NCI-H2196 treated with DMSO at 0.1 percent for 48 hours (cell line): ENCODE results near the gene ETV6.
"Not testable (repeated sequence)": the region's sequence is repeated elsewhere in the genome, so short reads cannot be mapped to it uniquely, and the experiment has no call there.

ENCODE experiments used
- DNase-seq: peaks from one replicate; lab custom pipeline; 2025; ENCODE audit not compliant: unreplicated experiment; lab: John Stamatoyannopoulos, UW

ETV6 gene

DNA sequence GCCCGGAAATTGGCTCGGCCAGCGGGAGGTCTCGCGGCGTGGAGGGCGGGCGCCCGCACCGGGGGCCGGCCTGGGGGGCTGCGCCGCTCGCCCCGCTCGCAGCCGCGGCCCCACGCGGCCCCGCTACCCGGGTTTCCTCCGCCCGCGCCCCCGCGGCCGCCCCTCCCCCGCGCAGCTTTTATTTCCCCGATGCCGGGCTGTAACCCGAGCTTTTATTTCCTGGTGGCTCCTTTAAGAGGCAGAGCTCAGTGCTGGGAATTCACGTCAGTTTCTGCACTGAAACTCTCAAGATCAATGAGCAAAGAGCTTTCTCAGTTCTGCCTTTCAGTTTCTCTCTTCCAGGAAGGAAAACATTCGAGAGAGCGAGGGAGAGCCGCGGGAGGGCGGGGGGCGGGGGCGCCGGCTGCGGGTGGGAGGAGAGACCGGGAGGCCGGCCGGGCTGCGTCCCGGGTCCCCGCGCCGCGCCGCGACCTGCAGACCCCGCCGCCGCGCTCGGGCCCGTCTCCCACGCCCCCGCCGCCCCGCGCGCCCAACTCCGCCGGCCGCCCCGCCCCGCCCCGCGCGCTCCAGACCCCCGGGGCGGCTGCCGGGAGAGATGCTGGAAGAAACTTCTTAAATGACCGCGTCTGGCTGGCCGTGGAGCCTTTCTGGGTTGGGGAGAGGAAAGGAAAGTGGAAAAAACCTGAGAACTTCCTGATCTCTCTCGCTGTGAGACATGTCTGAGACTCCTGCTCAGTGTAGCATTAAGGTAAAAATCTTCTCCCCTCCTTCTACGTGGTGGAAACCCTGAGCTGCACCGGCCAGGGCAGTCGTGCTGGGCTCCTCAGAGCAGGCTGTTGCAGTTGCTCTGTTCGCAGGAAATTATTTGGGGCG lies at the start of gene ETV6:
Gene ETV6 (plus strand): TSS at position 262 of the 873 bp plus-strand sequence. CDS start 454 bp downstream, at position 716.
- peak; percentile 87 for DNase-seq

DNA sequence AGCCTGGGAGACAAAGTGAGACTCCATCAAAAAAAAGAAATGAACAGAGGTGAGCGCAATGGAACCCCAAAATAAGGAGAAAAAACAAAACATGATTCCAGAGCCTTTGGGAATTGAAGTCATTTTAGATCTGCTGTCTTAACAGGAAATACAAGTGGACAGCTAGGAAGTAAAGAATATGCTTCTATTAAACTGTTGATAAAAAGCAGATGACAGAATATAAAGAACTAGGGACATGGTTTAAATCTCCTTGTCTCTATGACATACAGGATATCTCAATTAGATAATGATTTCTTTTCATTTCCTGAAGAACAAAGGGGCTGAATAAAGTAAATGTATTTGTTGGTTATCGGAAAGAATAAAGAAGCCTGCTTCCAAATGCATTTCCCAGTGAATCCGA lies 49.3 kb upstream of the ETV6 start:
- no peak for DNase-seq

DNA sequence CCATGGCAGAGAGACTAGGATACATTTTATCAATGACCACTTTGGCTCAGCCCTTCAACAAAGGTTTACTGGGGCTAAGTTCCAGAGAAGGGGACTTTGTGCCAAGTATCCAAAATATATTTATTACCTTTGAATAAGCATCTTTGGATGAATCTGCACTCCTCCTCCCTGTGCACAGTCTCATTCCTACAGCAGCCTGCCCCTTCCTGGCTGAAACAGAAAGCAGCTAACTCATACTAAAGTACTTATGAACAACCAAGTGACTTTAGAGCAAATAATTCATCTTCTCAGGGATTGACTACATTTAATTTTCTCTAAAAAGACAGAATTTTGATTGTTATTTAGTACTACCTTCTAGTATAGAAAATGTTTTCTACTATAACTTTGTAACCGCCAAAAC lies 47.8 kb upstream of the ETV6 start:
- DNase-seq, result no peak

DNA sequence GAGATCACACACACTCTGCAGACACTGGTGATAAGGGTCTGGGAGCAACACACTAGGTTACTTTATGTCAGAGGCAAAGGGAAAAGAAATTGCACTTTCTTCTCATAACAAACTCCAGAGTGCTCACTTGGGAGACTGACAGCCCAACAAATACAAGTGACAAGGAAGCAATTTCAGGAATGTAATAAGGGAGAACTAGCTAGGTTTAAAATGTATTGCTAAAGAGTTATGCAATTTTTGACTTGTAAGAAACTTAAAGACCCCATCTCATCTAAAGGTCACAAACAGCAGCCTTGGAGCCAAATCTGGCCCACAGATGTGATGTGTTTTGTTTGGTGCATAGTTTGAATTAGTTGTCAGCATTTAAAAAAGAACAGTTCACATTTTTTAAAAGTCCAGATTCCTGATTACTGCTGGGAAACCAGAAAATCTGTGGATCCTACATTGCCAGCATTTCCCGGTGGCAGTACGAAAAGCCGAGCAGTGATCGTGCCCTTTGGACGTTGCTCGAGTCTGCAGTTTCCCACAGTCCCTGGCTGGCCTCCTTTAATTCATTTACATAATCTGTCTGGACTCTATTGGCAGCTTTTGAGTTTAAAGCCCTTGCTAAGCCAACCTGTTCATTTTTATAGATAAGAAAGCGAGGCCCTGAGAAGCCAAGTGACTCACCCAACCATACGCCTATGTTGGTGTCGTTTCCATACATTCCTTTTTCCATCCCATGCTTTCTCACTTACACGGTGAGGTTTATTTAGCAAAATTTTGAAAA lies 42.0 kb upstream of the ETV6 start:
- DNase-seq, result no peak

DNA sequence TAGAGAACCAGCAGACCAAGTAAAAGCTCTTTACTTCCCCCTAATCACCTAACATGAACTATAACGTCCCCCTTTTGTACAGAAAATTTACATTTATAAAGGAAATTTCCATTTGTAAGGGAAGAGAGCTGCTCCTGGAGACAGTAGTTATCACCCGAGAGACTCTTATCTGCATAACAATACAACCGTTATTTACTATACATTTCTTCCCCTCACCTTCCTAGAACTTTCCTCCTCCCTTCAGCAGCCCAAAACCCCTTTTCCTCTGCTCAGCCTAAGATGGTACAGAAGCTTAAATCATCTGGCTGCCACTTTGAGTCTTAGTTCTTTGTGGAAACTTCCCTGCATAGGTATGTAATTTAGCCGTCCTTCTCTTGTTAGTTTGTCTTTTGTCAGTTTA lies 40.4 kb upstream of the ETV6 start:
- DNase-seq, result no peak

DNA sequence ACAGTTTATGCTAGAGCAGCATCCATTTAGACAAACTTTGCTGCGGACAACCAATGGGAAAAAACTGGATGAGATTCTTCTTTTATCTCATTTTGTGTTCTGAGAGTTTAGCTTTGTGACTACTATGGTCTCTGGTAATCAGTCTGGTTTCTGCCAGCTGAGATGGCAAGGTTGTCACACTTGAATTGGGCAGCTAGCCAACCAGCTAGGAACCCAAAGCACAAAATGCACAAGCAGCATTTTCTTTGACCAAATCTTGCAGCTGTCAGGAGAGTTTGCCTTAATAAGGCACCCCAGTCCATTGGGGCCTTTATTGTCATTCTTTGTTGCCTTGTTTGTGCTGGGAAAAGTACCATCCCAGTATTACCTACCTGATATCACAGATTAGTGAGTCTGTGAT lies 34.0 kb upstream of the ETV6 start:
- DNase-seq, result no peak

DNA sequence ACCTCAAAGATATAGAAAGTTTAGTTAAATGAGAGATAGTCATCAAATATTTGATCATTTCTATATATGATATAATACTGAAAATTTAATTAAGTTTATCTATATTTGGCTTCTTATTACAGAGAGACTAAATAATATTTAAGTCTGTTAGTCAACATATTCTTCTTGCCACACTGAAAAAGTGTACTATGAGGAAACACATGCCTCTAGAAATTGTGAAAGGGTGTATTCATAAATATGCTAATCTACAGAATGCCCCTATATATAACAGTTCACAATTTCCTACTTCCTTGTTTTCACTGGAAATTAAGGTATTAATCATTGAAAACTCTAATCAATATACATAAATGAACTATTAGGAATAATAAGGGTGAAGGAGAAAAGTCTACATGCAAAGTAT lies 31.4 kb upstream of the ETV6 start:
- no peak for DNase-seq

DNA sequence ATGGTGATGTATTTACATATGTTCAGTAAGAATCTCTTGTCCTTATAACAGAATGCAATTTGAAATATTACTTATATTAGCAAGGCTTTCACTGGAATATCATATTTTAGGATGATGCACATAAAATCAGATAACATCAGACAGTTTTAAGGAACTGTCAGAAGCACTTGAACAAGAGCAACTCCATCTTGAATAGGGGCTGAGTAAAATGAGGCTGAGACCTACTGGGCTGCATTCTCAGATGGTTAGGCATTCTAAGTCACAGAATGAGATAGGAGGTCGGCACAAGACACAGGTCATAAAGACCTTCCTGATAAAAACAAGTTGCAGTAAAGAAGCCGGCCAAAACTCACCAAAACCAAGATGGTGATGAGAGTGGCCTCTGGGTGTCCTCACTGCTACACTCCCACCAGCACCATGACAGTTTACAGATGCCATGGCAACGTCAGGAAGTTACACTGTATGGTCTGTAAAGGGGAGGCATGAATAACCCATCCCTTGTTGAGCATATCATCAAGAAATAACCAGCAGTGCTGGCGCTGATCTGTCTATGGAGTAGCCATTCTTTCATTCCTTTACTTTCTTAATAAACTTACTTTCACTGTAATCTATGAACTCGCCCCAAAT lies 27.6 kb upstream of the ETV6 start:
- DNase-seq, result no peak

DNA sequence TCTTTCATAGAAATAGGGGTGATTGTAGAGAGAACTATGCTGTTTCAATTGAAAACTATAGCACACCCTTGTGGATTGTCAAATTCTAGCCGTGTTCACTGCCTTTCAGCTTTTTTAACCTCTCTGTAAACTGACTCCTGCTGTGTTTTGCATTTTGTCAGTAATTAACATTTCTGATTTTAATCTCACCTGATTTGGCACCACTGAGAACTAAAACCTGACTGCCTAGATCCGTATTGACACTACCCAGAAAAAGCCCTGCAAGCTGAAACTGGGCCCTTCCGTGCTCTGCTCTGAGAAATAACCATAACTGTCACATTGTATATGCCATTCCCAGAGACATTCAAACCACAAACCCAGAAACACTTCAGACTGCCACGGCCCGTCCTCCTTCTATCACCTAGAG lies 26.6 kb upstream of the ETV6 start:
- DNase-seq, result no peak

DNA sequence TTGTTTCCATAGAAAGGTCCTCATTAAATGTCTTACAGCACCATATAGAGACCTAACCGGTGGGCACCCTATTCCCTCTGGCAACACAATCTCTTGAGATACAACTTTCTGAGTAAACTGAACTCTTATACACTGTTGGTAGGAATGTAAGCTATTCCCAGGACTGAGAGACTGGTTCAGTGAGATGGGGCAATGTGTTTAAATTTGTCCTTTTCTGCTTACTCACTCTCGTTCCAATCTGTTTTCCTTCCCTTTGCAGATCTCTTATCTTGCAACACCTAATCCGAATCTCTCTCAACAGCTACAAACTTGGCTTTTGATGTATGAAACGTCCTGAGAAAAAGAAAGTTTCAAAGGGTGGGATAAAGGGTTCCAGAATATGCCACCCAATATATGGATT lies 26.1 kb upstream of the ETV6 start:
- no peak for DNase-seq

DNA sequence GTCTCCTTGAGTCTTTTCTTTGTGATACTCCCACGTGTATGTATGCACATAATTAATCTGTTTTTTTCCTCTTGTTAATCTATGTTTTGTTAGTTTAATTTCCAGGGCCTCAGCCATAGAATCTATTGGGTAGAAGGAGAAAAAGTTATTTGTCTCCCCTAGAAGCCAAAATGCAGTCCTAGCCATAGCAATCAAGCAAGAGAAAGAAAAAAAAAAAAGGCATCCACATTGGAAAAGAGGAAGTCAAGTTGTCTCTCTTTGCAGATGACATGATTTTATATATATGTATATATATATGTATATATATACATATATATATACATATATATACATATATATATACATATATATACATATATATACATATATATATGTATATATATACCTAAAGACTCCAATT lies 25.4 kb upstream of the ETV6 start:
- DNase-seq, result no peak

DNA sequence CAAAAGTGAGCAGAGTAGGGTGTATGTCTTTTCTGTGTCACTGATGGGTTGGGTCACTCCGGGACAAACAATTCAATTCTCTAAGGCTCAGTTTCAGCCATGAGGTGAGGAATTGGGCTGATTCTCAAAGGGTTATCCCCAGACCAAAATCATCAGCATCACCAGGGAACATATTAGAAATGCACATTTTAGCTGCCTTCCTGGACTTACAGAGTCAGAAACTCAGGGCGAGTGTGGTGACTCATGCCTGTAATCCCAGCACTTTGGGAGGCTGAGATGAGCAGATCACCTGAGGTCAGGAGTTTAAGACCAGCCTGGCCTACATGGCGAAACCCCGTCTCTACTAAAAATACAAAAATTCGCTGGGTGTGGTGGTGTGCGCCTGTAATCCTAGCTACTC lies 21.8 kb upstream of the ETV6 start:
- DNase-seq, result not testable (repeated sequence)

DNA sequence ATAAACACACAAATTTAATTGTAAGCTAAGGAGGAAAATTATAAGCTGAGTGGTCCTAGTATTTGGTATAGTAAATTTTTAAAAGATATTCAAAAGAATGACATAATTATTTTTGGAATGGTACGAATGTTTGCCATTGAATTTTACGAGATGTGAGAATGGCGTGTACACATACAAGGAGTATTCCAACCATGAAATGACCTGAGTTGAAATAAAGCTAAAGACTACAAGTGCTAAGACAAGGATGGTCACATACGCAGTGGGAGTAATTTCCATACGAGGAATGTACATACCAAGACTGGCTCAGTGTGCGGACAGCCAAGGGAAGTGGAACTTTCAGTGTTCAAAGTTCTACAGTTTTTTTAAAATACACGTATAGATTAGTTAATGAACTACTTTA lies 21.1 kb upstream of the ETV6 start:
- no peak for DNase-seq

DNA sequence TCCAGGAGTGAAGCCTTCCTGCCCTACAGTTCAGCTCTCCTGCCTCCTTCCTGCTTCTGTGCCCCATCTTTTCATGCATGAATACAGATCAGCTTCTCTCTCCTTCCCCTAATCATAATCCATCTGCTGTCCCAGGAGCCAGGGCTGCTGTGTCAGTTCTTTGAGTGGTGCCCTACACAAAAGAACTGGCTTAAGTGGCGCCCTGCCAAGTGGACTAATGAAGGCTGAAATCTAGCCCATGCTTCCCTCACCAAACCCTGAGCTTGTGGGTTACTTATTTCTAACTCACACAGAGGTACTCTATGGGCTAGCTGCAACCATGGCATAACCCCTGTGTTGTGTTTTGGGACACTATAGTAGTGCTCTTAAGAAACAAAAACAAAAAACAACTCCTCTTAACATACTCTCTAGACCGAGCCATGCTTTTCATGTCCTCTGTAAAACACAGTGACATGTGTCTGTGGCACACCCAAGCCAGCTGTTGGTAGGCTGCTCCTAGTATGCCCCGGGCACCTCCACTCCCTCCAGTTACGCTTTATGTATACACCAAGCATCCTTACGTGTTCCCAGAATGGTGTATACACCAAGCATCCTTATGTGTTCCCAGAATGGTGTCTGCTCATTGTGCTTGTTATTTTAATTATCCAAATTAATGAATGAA lies 19.3 kb upstream of the ETV6 start:
- peak; percentile 53 for DNase-seq

DNA sequence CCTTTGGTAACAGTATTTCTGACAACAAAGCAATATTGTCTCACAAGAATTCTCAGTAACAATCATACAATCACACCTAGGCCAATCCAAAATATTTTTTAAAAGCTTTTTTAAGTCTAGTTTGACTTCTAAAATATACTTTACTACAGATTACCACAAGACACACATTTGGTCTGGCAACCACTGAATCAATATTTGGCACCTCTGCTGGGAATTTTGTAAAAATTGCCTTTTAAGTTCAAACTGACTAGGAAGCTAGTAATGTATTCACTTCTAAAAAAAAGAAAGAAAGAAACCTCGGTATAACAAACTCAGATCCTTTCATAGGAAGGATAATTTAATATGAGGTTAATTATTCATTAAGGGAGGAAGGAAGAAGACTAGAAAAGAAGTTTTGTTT lies 18.2 kb upstream of the ETV6 start:
- DNase-seq, result no peak

DNA sequence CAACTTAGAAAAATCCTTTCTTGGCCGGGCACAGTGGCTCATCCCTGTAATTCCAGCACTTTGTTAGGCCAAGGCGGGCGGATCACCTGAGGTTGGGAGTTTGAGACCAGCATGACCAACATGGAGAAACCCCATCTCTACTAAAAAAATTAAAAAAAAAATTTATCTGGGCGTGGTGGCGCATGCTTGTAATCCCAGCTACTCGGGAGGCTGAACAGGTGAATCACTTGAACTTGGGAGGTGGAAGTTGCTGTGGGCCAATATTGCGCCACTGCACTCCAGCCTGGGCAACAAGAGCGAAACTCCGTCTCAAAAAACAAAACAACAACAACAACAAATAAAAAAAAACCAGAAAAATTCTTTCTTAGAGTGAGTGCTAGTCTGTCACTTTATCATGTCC lies 17.6 kb upstream of the ETV6 start:
- DNase-seq, result not testable (repeated sequence)

DNA sequence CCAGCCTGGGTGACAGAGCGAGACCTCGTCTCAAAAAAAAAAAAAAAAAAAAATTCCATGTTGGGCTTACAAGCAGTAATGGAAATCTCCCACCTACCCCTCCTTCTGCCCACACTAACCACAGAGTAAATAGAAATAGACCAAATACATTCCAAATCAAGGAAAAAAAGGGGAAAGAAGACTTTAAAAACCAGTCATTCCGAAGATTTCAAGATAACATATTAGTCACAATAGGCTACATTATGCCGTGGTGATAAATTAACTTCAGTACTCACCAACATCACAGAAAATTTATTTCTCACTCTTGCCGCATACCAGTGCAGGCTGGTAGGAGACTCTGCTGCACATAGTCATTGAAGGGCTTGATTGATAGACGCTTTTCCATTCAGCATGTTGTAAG lies 15.5 kb upstream of the ETV6 start:
- DNase-seq, result no peak

DNA sequence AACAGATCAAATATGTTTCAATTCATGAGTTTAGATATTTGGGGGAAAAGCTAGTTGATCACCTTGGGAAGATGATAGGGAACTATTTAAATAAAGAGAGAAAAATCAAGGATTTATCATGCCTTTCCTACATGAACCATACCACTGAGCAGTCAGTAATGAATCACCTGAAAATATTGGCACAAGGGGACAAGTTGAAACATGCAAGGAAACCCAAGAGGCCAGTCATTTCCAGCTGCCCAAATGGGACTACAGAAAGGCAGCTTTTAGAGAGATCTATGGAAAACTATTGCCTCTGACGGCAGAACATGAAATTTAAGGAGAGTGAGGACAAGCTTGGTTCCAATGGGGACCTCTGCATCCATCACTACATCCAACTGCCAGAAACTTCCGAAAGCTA lies 14.1 kb upstream of the ETV6 start:
- no peak for DNase-seq

DNA sequence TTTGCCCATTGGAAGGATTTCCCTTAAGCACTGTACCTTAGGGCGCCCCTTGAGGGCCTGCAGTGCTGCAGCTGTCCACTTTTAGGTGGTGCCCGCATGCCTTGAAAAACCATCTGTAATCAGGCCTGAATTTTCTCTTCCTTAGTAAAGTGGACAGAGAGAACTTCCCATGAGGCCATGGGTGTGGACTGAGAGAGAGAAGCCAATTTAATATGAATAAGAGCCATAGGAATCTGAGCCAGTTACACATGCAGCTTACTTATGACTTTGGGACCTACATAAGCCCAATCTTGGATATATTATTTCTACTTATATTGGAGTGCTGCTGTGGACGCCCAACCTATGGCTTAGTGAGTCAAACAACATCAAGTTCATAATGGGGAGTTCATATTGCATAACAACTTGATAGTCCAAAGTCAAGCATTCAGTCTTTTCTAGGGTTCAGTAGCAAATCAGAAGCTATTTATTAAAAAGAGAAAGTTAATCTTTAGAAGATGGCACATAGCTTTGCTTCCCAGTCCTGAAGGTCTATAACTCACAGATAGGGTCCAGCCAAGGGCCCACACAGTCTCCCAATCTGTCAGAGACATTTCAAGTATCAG lies 11.1 kb upstream of the ETV6 start:
- DNase-seq, result no peak

DNA sequence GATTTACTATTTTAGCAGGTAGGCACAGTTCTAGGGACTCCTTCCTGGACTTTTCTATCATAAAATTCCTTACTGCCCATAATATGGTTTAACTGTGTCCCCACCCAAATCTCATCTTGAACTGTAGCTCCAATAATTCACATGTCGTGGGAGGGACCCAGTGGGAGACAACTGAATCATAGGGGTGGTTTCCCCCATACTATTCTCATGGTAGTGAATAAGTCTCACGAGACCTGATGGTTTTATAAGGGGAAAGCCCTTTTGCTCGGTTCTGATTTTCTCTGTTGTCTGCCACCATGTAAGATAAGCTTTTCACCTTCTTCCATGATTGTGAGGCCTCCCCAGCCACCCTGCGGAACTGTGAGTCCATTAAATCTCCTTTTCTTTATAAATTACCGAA lies 10.0 kb upstream of the ETV6 start:
- no peak for DNase-seq

DNA sequence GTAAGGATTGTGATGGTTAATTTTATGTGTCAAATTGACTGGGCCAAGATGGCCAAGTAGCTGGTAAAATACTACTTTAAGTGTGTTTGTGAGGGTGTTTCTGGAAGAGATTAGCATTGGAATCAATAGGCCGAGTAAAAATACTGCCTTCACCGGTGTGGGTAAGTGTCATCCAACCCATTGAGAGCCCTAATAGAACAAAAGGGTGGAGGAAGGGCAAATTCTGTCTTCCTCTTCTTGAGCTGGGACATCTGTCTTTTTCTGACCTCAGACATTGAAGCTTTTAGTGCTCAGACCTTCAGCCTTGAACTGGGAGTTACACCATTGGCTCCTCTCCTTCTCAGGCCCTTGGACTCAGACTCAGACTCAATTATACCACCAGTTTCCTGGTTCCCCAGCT lies 8.0 kb upstream of the ETV6 start:
- DNase-seq, result no peak
